ENCODE measurements around the gene ARHGAP26. TPM values are rescaled to one million over a fixed set of nuclear protein-coding genes. Genes with fewer than 3 reads are reported as not detected.

The ARHGAP26 gene
- total and polyA plus RNA-seq, 7 donors = 5.4 to 25.5 (median 19.1) TPM

- H3K27me3 ChIP-seq = no peaks in the 10 kb centered on the region
- TF ChIP-seq POLR2AphosphoS5 (IDR thresholded peaks at IDR 0.05) (no peak), CTCF (IDR thresholded peaks at IDR 0.05) (no peak), EP300 (IDR thresholded peaks at IDR 0.05) (no peak), POLR2A (IDR thresholded peaks at IDR 0.05) (no peak)
- H3K9me3 ChIP-seq = no peaks in the 10 kb centered on the region
- no peaks in the 10 kb centered on the region for H3K4me1 ChIP-seq
- intact Hi-C loops (cut with DNase I) = no loop called here
- no peak overlapping the region for H3K4me3 ChIP-seq
- WGBS, 2 donors = 88 to 96% methylated on average over 9 of the region's 9 CpGs
- no peaks in the 10 kb centered on the region for H3K36me3 ChIP-seq
- no peak overlapping the region for H3K27ac ChIP-seq
- DNase-seq = no peak
Observed at GRCh38 chr5:142724821-142725220, 45.4 kb upstream of the ARHGAP26 start.

DNA sequence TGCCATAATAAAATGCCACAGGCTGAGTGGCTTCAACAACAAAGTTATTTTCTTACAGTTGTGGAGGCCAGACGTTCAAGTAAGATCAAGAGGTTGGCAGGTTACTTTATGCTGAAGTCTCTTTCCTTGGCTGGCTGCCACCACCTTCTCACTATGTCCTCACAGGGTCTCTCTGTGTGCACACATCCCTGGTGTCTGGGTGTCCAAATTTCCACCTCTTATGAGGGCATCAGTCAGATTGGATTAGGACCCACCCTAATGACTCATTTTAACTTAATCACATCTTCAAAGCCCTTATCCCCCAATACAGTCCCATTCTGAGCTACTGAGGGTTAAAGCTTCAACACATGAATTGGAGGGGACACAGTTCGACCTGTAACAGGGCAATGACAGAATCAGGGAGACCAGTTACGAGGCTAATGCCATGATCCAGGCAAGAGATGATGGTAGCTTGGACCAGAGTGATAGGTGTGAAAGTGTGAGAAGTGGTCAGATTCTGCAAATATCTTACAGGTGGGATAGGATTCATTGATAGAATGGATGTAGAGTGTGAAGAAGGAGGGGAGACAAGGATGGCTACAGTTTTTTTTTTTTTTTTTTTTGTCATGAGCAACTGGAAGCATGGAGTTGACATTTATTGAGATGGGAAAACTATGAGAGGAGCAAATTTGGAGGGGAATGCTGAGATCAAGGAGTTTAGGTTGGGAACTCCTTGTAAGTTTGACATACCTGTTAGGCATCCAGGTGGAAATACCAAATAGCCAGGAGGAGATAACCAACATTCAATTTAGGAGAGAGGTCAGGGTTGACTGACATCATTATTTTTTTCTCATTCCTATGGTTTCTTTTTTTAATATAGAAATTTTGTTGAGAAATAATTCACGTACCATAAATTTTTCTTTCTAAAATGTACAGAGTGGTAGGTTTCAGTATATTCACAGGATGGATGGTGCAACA, 44.7 kb upstream of the ARHGAP26 start:
- intact Hi-C loops (cut with DNase I) = no loop called here
- Histone ChIP-seq H3K36me3 (no peaks in the 10 kb centered on the region), H3K4me1 (no peaks in the 10 kb centered on the region), H3K27ac (peak overlapping the region in 1 of 4 donors; percentile 41), H3K9me3 (no peaks in the 10 kb centered on the region), H3K27me3 (no peaks in the 10 kb centered on the region), H3K4me3 (no peak overlapping the region)
- 78 to 82% methylated on average over 4 of the region's 4 CpGs for WGBS, 2 donors
- no peak for DNase-seq
- TF ChIP-seq EP300 (IDR thresholded peaks at IDR 0.05) = no peak
- TF ChIP-seq POLR2A (IDR thresholded peaks at IDR 0.05) = no peak
- TF ChIP-seq POLR2AphosphoS5 (IDR thresholded peaks at IDR 0.05) = no peak
- TF ChIP-seq CTCF (IDR thresholded peaks at IDR 0.05) = no peak

DNA sequence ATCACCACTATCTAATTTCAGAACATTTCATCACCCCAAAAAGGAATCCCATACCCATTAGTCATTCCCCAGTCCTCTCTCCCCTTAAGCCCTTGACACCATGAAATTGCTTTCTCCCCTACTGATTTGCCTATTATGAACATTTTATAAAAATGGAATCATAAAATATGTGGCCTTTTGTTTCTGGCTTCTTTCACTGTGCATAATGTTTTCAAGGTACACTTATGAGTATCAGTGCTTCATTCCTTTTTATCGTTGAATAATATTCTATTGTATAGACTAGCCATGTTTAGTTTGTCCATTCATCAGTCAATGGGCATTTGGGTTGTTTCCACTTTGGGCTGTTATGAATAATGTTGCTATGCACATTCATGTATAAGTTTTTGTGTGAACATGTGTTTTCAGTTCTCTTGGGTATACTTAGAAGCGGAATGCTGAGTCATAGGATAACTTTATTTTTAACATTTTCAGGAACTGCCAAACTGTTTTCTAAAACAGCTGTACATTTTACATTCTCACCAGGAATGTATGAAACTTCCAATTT, 43.9 kb upstream of the ARHGAP26 start:
- intact Hi-C loops (cut with DNase I) = no loop called here
- 60 to 85% methylated on average over 2 of the region's 2 CpGs for WGBS, 2 donors
- no peaks in the 10 kb centered on the region for H3K36me3 ChIP-seq
- H3K4me3 ChIP-seq = no peak overlapping the region
- H3K27me3 ChIP-seq = no peaks in the 10 kb centered on the region
- TF ChIP-seq POLR2AphosphoS5 (IDR thresholded peaks at IDR 0.05) = peak in 1 of 4 donors; percentile 12
- no peak for TF ChIP-seq EP300 (IDR thresholded peaks at IDR 0.05)
- no peak for TF ChIP-seq POLR2A (IDR thresholded peaks at IDR 0.05)
- no peak for DNase-seq
- H3K9me3 ChIP-seq = no peaks in the 10 kb centered on the region
- H3K4me1 ChIP-seq = no peaks in the 10 kb centered on the region
- H3K27ac ChIP-seq = peak overlapping the region in 2 of 4 donors; percentile 31 to 41

DNA sequence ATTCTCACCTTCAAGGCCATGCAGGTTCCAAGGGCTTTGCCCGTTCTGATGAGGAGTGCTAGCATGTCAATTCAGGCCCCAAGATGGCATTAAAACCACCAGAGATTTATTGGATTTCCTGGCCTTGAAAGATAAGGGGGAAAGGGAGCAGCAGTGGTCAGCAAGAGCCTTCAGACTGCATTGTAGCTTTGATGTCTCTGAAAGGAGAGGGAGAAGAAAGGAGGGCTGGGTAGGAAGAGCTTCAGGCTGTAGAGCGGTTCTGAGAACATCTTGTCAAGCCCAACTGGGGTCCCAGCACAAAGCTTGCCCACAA, 42.5 kb upstream of the ARHGAP26 start:
- TF ChIP-seq EP300 (IDR thresholded peaks at IDR 0.05) = no peak
- TF ChIP-seq CTCF (IDR thresholded peaks at IDR 0.05) = no peak
- TF ChIP-seq POLR2A (IDR thresholded peaks at IDR 0.05) = no peak
- TF ChIP-seq POLR2AphosphoS5 (IDR thresholded peaks at IDR 0.05) = no peak
- Histone ChIP-seq H3K4me1 (no peaks in the 10 kb centered on the region), H3K27ac (no peak overlapping the region), H3K4me3 (no peak overlapping the region), H3K9me3 (no peaks in the 10 kb centered on the region), H3K27me3 (no peaks in the 10 kb centered on the region), H3K36me3 (no peaks in the 10 kb centered on the region)
- intact Hi-C loops (cut with DNase I) = no loop called here
- WGBS, 2 donors = 77 to 85% methylated on average over 2 of the region's 2 CpGs
- DNase-seq = no peak

Data from sigmoid colon (tissue), 7 donors.